NCI-H345 (cell line): Measurements from ENCODE around the gene ADAMTS2.

Experiments used
- DNase-seq: peaks from one replicate; lab custom pipeline; 2025; lab: John Stamatoyannopoulos, UW

ADAMTS2 gene

GRCh38 chr5:179311091-179311470 lies 34.2 kb downstream of the ADAMTS2 start:
- DNase-seq = no peak

DNA sequence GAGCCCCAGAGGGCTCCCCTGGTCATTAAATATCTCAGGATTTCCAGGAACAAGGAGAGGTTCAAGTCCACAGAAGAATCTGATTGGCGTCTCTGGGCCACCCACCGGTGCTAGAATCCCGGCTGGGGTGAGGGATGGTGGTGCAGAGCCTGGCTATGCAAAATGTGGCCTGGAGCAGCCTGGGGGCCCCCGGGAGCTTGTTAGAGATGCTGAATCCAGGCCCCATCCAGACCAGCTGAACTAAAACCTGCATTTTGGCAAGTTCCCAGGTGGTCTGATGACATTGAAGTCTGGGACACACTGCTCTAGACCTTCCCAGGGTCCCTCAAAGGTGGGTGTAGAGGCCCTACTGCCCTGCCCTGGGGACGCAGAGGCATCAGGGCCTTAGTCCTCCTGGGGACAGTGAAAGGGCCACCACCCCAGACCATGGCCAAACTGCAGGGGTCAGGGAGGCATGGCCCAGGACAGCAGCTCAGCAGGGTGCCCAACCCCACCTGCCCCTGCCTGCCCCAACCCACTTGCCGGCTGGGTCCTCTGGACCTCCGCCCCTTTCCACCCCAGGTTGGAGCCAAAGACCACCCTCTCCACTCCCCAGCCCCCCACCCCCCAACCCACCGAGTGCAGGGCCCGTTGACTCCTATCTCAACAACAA lies 34.7 kb downstream of the ADAMTS2 start:
- DNase-seq = no peak

DNA sequence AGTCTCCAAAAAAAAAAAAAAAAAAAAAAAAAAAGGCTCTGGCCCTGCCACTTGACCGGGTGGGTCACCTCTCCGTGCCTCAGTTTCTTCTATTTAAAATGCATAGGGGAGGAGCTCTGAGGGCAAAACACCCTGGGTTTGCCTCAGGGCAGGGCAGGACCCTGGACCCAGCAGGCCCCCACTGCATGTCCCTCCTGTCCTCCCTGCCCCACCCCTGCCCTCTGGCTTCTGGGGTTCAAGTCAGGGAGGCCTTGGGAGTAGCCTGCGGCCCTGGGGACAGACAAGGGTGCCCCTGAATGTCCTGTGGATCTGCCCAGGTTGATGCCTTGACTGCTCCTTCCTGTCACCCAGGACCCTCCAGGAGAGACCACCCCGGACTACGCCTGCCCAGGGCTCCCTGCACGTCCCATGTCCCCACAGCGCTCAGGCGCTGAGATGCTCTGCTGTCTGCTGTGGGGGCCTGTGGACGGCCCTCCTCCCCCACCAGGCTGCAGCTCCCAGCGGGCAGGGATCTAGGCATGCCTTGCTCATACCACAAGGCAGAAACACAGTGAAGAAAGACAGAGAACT lies 35.4 kb downstream of the ADAMTS2 start:
- no peak for DNase-seq

DNA sequence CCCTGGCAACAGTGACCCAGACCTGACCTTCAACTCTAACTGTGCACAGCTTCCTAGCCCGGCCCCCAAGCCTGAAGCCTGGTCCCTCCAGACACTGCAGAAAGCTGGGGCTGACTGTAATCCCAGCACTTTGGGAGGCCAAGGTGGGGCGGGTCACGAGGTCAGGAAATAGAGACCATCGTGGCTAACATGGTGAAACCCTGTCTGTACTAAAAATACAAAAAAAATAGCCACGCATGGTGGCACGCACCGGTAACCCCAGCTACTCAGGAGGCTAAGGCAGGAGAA lies 35.9 kb downstream of the ADAMTS2 start:
- DNase-seq = no peak

DNA sequence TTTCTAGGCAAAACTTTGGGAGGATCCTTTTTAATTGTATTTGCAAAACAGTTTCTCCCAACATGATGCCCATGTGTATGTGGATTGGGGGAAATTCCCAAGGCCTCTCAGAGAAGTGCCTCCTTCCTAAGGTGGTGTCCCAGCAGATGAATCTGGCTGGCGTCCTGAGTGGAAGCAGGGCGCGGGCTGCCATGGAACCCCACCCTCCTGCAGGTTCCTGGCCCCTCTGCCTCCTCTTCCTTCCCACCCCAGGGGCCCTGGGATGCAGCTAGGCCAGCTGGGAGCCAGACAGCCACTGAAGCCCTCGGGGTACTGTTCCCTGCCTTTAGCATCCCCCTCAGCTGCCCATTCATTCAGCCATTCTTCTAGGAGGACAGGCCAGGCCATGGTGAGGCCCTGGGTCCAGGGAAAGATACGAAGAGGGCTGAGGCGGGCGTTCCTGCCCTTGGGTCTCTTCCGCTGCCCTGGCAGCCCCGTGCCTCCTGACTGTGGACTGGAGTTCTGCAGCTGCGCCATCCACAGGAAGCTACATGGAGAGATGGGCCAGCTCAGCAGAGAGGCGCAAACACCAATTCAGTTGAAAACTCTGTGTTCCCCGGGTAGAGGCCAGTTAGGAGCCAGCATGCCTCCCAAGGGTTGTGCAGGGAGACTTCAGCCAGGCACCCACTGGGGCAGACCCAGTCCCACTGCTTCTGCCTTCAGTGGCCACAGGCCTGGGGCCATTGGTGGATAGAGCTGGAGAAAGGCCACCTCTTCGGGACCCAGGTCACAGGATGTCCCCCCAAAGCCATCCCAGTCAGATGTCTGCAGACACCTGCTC lies 36.5 kb downstream of the ADAMTS2 start:
- no peak for DNase-seq

DNA sequence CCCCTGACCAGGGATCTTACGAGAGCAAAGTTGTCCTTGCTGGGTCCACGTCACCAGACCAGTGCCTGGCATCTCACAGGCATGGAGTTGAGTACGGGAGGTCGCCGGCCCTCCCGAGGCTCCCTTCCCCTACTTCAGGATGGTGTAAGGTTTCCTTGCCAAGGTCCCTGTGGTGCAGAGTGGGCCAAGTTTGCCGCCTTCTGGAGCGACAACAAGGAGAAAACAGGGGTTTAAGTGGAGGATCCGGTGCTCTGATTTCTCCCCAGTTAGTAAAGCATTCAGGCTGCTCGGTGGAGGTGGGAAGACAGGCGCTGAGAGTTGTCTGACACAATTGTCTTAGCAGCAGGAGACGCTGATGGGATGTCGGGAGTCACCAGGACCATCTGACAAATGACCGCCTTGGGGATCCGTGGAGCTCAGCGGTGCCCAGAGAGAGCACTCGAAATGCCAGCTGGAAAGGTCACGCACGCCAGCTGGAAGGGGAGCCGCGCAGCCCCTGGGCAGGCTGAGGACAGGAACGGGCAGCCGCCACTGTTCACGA lies 37.3 kb downstream of the ADAMTS2 start:
- no peak for DNase-seq

DNA sequence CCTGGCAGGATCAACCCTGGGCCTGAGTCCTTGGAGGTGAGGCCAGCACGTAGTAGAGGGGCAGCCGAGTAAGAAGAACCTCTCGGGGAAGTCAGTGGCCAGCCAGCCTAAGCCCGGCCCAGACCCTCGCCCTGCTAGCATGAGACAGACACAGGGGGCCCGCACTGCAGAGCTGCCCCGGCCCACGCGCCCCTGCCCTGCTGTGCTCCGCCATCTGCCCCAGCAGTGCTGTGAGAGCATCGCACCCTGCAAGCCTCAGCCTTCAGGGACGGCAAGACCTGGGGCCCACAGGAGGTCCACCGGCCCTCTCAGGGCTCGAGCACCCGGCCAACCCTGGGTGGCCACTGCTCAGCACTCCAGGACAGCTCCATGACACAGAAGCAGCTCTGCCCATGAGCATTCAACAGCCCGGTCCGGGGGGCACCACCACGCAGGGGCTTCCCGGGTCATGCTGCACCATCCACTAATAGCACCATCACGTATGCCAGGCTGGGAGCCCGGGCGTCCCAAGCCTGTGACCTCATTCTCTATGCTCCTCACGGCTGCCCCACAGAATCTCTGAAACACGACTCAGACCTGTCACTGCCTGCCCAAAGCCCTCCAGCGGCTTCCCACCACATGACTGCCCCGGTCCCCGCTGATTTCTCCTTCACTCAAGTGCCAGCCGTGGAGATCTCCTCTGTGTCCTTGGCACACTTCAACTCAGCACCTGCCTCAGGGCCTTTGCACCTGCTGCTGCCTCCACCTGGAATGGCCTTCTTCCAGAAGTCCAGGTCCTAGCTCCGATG lies 38.1 kb downstream of the ADAMTS2 start:
- DNase-seq = no peak

GRCh38 chr5:179306191-179307012 lies 38.9 kb downstream of the ADAMTS2 start:
- no peak for DNase-seq

DNA sequence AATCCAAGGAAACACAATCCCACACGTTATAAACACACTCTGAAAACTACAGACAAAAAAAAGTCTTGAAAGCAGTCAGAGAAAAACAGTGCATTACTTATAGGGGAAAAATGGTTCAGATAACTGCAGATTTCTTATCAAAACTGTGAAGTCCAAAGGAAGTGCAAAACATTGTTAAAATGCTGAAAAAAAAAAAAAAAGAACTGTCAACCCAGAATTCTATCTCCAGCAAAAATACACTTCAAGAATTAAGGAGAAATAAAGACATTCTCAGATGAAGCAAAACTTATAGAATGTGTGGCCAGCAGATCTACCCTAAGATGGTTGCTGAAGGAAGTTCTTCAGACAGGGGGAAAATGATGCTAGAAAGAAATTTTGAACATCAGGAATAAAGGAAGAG lies 40.4 kb downstream of the ADAMTS2 start:
- no peak for DNase-seq

DNA sequence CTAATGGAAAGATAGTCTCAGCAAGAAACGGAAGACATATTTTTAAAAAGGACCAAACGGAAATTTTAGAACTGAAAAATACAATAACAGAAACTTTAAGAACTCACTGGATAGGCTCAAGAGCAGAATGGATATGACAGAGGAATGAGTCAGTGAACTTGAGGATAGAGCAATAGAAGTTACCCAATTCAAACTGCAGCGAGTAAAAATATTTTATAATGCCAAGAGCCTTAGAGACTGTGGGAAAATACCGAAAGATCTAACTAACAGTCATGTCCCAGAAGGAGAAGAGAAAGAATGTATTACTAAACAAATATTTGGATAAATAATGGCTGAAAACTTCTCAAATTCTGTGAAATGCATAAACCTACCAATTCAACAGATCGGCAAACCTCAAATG lies 40.8 kb downstream of the ADAMTS2 start:
- DNase-seq = no peak

DNA sequence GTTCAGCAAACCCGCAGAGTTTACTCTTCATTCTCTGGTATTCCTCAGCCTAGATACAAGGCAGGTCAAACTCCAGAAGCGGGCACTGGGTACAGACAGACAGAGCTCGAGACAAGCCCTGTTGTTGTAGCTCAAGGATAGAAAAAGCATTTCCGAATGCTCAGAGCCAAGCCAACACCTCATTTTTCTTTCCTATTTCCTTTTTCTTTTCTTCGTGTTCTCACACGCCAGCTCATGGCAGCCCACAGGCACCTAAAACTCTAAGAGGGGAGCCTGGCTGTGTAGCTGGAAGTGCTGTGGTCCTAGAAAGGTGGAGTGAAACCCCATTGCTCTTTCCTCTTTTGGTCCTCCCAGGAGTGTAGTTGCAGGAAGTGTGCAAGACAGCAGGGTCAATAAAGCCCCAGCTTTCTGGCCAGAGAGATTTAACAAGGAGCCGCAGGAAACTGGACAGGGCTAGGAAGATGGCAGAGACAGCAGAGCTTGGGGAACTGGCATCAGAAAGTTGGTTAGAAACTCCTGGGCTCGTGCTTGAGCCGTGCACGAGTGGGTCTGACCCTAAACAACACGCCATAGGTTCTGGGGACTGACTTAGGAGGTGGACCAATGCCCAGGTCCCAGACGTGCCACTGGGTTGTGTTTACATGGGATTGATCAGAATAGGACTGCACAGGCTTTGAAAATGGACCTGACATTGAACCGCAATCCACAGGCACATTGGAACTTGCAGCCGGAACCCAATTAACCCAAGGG lies 41.6 kb downstream of the ADAMTS2 start:
- no peak for DNase-seq

DNA sequence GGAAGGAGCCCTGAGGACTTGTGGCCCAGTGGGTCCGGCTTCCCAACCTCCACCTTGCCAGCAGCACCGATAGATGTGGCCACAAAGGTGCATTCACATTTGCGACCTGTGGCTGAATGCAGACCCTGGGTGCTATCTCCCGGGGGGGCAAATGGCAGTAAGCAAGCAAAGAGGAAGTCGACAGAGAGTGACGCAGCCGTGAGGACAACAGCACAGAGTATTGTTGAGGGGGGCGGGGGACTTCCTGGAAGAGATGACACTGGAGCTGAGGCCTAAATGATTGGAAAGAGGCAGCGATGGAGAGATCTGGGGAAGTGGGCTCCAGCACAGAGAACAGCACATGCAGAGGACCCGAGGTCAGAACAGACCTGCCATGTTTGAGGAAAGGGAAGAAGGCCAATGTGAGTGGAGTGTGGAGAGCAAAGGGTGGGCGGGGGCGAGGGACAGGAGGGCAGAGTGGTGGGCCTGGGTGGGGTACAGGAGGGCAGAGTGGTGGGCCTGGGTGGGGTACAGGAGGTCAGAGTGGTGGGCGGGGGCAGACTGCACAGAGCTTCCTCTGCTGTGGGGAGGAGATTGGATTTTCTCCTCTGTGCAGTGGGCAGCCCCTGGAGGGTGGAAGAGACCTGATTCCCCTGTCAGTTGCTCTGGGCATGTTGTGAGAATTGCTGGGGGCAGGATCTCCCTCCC lies 42.6 kb downstream of the ADAMTS2 start:
- no peak for DNase-seq

DNA sequence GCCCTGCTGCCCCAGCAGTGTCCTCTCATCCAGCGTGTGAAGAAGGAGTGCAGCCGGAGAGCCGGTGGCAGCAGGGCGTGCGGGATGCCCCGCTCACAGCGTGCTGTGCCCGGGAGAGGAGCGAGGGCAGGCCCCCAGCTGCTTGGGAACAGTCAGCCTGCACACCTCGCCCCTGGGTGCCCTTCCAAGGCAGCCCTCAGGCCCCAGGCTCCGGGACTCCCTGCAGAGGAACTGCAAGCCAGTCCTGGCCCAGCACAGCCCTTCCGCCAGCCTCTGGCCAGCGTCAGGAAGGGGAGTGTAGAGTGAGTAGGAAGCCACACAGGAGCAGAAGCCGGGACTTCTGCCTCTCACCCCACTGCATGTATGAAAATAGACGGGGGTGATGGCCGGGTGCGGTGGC lies 43.5 kb downstream of the ADAMTS2 start:
- no peak for DNase-seq

DNA sequence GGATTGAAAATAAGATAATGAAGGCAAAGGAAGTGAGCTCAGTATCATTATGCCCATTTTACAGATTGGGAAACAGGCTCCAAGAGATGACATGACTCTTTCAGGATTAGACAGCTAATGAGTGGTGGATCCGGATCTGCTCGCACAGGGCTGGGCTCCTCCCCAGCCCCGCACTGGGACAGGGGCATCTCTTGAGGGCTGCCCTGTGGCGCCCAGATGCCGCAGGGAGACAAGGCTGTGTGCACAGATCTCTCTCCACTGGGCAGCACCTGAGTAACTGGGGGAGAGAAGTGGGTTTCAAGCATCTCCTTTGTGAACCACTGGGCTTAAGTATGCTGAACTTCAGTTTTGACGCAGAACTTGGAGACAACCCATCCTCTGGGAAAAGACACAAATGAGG lies 43.9 kb downstream of the ADAMTS2 start:
- no peak for DNase-seq

GRCh38 chr5:179300581-179301180 lies 44.6 kb downstream of the ADAMTS2 start:
- DNase-seq = no peak

DNA sequence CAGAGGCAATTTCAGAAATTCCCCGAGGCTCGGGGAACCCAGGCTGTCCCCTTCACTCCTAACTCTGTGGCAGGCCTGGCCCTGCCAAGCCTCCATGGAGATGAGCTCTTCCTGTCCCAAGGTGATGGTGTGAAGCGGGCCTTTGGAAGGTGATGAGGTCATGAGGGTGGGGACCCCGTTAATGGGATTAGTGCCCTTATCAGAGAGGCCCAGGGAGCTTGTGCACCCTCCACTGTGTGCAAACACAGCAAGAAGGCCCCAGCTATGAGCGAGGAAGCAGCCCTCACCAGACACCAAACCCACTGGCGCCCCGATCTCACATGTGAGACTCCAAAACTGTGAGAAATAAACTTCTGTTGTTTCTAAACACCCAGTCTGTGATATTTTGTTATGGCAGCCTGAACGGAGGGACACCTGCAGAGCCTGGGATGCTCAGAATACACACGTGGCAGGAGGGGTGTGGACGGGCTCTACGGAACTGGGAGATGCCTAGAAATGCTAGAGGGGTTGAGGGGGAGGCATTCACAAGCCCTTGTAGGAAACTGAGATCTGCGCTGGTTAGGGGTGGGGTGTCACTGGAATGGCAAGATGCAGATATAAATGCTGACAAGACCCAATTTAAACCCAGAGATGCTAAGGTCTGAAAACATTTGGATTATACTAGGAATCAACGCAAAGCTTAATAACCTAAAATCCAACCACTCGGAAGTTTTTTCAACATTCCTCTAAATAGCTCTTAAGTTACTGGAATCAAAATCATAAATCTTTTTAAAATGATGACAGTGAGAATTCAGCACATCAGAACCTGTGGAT lies 46.9 kb downstream of the ADAMTS2 start:
- DNase-seq = no peak

DNA sequence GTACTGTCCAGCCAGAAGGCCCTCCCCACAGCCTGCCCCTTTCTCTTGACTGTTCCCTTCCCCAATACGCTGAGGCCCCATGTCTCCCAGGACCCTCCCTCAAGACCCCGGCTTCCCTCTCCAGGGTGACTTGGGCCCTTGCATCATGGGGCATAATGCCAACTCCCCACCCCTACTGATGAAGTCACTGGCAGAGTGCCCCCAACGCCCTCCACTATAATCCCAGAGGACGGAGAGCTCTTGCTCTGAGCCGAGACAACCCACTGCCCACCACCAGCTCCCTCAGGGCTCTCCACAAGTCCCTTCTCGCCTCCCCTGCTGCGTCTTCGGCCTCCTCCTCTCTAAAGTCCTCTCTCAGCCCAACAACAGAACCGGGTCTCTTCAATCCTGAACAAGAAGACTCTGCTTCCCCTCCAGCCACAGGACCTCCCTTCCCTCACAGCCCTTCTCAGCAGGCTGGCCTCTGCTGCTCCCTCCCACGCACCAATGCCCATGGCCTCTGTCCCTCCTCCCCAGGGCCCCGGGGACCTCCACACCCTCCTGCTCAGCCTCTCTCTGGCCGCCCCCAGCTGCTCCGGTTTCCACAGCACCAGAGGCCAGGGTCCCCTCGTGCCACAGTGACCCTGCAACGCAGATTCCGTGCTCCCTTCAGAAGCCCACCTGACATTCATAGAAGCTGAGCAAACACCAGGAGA lies 47.6 kb downstream of the ADAMTS2 start:
- no peak for DNase-seq

DNA sequence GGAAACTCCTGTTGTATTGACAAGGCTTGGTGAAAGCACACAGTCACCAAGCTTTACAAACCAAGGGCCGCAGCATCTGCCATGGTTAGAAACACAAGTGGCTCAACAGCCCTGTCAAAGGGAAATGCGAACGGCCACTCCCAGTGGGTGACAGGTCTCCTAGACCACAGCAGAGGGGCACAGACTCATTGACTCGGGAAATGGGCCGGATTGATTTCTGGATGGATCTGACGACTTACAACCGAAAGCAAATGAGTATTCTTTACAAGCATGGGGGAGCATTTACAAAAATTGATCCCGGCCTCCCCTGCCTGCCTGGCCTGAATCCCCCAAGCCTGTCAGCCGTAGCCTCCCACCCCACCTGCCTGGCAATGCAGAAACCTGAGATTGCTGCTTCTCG lies 48.2 kb downstream of the ADAMTS2 start:
- no peak for DNase-seq
